Coronary artery (tissue), 2 donors: ENCODE measurements around the gene INSYN1.

Experiments used
- DNase-seq: peaks from one replicate; pipeline ENCODE4 v3.0.0-alpha.2; 2017; ENCODE audit warnings: low spot score
- H3K27ac ChIP-seq, 2 donors: fragments of 200-600 bp; sonication (generic); one replicate each; pipeline ENCODE4 v1.5.1; 2016 to 2019
- H3K4me3 ChIP-seq: fragments of 200-600 bp; sonication (generic); 2 replicates; pipeline ENCODE4 v1.5.1; 2016; ENCODE audit warnings: mild to moderate bottlenecking, moderate library complexity
- TF ChIP-seq, protein P1 (sequence below): fragments of 200-600 bp; sonication (generic); IDR thresholded peaks from one replicate; pipeline ENCODE4 v1.5.1; 2019; ENCODE audit warnings: antibody characterized with exemption

The INSYN1 gene

DNA sequence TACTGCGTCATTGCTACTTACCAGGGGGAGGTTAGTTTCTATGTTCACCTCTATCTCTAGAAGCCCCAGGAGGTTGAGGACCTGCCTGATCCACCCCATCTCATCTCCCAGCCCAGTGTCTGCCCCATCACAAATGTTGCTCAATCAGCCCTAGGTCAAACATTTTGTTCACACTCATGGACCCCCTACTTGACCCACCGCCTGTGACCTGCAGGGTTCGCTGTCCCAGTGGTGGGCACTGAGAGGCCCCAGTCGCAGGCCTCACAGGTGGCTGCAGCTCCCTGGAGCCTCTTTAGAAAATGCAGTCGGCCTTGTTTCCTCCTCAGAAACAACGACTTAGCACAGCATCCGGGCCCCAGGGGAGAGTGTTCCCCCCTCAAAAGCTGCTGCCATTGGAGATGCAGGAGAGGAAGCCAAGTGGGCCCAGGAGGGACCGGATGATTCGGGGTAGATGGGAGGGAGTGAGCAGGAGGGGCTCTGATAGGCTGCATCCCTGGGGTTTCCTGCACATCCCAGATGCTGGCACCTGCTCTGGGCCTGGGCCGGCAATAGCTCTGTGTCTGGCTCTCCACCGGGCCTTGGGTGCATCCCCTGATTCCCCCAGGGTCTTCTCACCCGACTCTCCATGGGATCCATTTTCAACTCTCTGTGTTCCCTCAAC, 18.4 kb upstream of the INSYN1 start:
- Histone ChIP-seq H3K4me3 (no peak overlapping the region), H3K27ac (no peak overlapping the region)
- no peak for DNase-seq
- TF ChIP-seq, protein P1, sequence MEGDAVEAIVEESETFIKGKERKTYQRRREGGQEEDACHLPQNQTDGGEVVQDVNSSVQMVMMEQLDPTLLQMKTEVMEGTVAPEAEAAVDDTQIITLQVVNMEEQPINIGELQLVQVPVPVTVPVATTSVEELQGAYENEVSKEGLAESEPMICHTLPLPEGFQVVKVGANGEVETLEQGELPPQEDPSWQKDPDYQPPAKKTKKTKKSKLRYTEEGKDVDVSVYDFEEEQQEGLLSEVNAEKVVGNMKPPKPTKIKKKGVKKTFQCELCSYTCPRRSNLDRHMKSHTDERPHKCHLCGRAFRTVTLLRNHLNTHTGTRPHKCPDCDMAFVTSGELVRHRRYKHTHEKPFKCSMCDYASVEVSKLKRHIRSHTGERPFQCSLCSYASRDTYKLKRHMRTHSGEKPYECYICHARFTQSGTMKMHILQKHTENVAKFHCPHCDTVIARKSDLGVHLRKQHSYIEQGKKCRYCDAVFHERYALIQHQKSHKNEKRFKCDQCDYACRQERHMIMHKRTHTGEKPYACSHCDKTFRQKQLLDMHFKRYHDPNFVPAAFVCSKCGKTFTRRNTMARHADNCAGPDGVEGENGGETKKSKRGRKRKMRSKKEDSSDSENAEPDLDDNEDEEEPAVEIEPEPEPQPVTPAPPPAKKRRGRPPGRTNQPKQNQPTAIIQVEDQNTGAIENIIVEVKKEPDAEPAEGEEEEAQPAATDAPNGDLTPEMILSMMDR, result no peak

DNA sequence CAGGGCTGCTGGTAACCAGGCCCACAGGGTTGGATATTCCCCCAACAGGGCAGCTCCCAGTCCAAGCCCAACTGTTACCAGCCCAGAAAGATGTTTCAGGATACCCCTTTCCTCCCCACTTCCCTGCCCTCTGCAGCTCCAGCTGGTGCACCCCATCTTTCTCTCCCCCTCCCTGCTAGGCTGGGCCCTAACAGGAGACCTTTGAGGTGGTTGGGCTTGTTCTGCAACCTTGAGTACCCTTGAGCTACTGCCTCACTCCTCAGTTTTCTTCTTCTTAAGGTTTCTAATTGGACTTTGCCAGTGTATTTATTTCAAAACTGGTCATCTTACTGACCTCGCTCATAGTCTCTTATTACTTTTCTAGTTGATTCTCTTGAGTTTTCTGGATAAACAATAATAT, 16.9 kb upstream of the INSYN1 start:
- H3K4me3 ChIP-seq, result no peak overlapping the region
- H3K27ac ChIP-seq, result no peak overlapping the region
- TF ChIP-seq, protein P1, result no peak
- DNase-seq, result no peak

DNA sequence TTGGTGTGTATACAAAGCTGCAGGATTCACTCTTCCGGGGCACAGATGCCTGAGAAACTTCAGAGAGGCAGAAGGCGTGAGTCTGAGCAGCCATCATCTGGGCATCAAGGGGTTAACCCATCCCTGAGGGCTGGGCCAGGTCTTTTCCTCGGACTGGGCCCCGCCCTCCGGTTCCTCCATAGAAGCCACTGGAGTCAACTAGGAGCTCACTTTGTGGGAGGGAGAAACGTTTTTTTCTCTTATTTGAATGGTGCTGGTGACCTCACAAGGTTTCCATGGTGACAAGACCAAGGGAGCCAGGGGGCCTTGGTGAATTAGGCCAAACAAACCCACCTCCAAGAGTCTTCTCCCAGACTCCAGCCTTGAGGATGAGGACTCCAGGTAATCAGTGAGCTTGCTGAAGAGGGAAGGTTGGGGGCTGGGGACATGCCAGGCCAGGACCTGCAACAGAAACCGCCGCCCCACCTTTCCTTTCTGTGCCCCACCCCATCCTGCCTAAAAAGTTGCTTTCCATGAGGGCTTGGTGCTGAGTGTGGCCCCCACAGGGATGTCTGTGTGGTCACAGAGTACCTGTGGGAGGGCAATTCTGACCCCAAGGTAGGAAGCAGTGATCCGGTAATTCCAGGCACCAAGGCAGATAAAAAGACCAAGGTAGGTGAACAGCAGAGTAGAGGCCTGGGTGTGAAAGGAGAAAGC, 14.8 kb upstream of the INSYN1 start:
- TF ChIP-seq, protein P1, result no peak
- no peak overlapping the region for H3K4me3 ChIP-seq
- no peak for DNase-seq
- H3K27ac ChIP-seq, result no peak overlapping the region

DNA sequence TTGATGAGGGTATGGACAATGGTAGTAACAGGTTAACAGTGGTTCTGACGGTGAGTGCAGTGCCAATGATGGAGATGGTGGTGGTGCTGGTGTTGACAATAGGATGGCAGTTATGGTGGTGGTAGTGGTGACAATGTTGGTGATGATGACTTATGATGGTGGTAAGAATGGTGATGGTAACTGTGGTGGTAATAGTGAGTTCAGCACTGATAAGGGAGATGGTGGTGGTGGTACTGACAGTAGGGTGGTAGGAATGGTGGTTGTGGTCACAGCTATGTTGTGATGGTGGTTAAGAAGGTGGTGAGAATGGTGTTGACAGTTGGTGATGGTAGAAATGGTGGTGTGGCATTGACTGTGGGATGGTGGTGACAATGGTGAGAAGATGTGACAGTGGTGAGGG, 13.4 kb upstream of the INSYN1 start:
- TF ChIP-seq, protein P1, result no peak
- H3K4me3 ChIP-seq, result no peak overlapping the region
- no peak overlapping the region for H3K27ac ChIP-seq
- no peak for DNase-seq

DNA sequence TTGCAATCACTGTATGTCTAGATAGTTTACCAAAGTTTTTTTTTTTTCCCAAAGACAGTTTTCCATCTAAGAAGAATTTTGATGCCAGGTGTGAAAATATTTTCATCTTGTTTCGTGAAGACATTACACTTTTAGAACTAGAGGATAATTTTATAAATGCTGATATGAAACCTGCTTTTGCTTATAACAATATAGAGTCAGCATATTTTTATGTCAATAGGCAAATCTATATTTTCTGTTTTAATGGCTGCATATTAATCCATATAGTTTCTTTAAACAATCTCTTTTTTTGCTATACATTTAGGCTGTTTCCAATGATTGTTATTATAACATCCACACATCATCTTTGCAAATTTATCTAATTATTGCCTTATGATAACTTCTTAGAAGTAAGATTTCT, 12.6 kb upstream of the INSYN1 start:
- no peak overlapping the region for H3K4me3 ChIP-seq
- no peak for DNase-seq
- TF ChIP-seq, protein P1, result no peak

DNA sequence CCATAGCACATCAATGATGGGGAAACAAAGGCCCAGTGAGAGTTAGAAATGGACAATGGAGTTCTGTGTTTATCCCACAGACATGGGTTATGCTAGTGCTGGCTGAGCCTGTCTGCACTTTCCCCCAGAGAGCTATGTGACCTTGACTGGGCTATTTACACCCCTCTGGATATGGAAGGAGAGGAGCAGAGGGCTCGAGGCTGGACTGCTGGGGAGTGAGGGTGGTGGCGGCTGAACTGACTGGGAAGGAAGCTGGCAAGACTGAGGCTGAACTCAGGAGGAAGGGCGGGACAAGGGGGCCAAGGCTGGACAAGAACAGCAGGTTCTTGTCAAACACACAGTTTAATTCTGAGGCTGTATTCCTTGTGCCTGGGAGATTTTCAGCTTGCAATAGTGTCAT, 10.8 kb upstream of the INSYN1 start:
- TF ChIP-seq, protein P1, result no peak
- Histone ChIP-seq H3K27ac (no peak overlapping the region), H3K4me3 (no peak overlapping the region)
- DNase-seq, result no peak

More for the DNA sequence above, 12.6 kb upstream of the INSYN1 start:
- H3K27ac ChIP-seq, result no peak overlapping the region
